ENCODE measurements around the gene SELL.
"Not testable (repeated sequence)": the region's sequence is repeated elsewhere in the genome, so short reads cannot be mapped to it uniquely, and the experiment has no call there.

The SELL gene

GRCh38 chr1:169711469-169712308 is at the start of gene SELL:
TSS of gene SELL (minus strand) at chr1:169711620. CDS start at chr1:169711498, 122 bp downstream.
- peak; percentile 50 for DNase-seq

- no peak for DNase-seq
Measured at GRCh38 chr1:169759038-169759437, 47.6 kb upstream of the SELL start.

- no peak for DNase-seq
Measured at GRCh38 chr1:169753549-169753948, 42.1 kb upstream of the SELL start.

GRCh38 chr1:169750041-169750440 is 38.6 kb upstream of the SELL start:
- no peak for DNase-seq

GRCh38 chr1:169746550-169746949 is 35.1 kb upstream of the SELL start:
- DNase-seq: no peak

GRCh38 chr1:169745015-169745861 is 33.8 kb upstream of the SELL start:
- no peak for DNase-seq

GRCh38 chr1:169741666-169742394 is 30.4 kb upstream of the SELL start:
- peak; percentile 22 for DNase-seq

GRCh38 chr1:169739980-169740379 is 28.6 kb upstream of the SELL start:
- DNase-seq: no peak

GRCh38 chr1:169733924-169734323 is 22.5 kb upstream of the SELL start, which contains the start of gene SELE:
TSS of gene SELE (minus strand) at chr1:169734079. CDS start at chr1:169733612, 467 bp downstream.
- DNase-seq: no peak

GRCh38 chr1:169731446-169731845 is 20.0 kb upstream of the SELL start:
- no peak for DNase-seq

GRCh38 chr1:169729991-169730390 is 18.6 kb upstream of the SELL start:
- DNase-seq: no peak

GRCh38 chr1:169727307-169727706 is 15.9 kb upstream of the SELL start:
- no peak for DNase-seq

GRCh38 chr1:169726851-169727250 is 15.4 kb upstream of the SELL start:
- no peak for DNase-seq

GRCh38 chr1:169725930-169726329 is 14.5 kb upstream of the SELL start:
- no peak for DNase-seq

- no peak for DNase-seq
Measured at GRCh38 chr1:169724168-169724567, 12.7 kb upstream of the SELL start.

- DNase-seq: no peak
Measured at GRCh38 chr1:169723763-169724162, 12.3 kb upstream of the SELL start.

GRCh38 chr1:169722779-169723178 is 11.4 kb upstream of the SELL start:
- DNase-seq: no peak

- not testable (repeated sequence) for DNase-seq
Measured at GRCh38 chr1:169715100-169715499, 3.7 kb upstream of the SELL start.

GRCh38 chr1:169713090-169713489 is 1.7 kb upstream of the SELL start:
- not testable (repeated sequence) for DNase-seq

GRCh38 chr1:169712309-169712631 is 850 bp upstream of the SELL start:
- no peak for DNase-seq

- no peak for DNase-seq
Measured at GRCh38 chr1:169708647-169709046, 2.8 kb downstream of the SELL start.

GRCh38 chr1:169707912-169708604 is 3.4 kb downstream of the SELL start:
- DNase-seq: no peak

GRCh38 chr1:169704797-169705196 is 6.6 kb downstream of the SELL start:
- no peak for DNase-seq

Measured in right hindlimb (tissue), 1 donor.